KOPT-K1 (cell line): ENCODE data around the gene MATK.
A peak's percentile ranks its signal among the peaks of the same experiment; 100 is the strongest.
"Not testable (repeated sequence)": the region's sequence is repeated elsewhere in the genome, so short reads cannot be mapped to it uniquely, and the experiment has no call there.

Experiments used
- H3K27ac ChIP-seq: fragments of 200-600 bp; sonication (generic); 2 replicates; pipeline ENCODE4 v1.5.1; 2016; ENCODE audit warnings: antibody characterized with exemption, mild to moderate bottlenecking, low read depth, low read length; ENCODE audit not compliant: poor library complexity, severe bottlenecking
- H3K36me3 ChIP-seq: fragments of 200-600 bp; sonication (generic); 2 replicates; pipeline ENCODE4 v1.5.1; 2017; ENCODE audit warnings: antibody characterized with exemption, mild to moderate bottlenecking, low read length, moderate library complexity; ENCODE audit not compliant: insufficient read depth
- H3K9me3 ChIP-seq: fragments of 200-600 bp; sonication (generic); 2 replicates; pipeline ENCODE4 v1.5.1; 2017; ENCODE audit warnings: antibody characterized with exemption, low read length, mild to moderate bottlenecking; ENCODE audit not compliant: insufficient read depth, poor library complexity, severe bottlenecking

Gene MATK

GRCh38 chr19:3821156-3821555 is 35.0 kb upstream of the MATK start:
- Histone ChIP-seq H3K27ac (no peak overlapping the region), H3K36me3 (no peaks in the 10 kb centered on the region), H3K9me3 (no peaks in the 10 kb centered on the region)

- no peaks in the 10 kb centered on the region for H3K9me3 ChIP-seq
- H3K27ac ChIP-seq = no peak overlapping the region
- no peaks in the 10 kb centered on the region for H3K36me3 ChIP-seq
These were observed 33.8 kb upstream of the MATK start for GRCh38 chr19:3819989-3820388.

- Histone ChIP-seq H3K9me3 (no peaks in the 10 kb centered on the region), H3K36me3 (no peaks in the 10 kb centered on the region), H3K27ac (no peak overlapping the region)
These were observed 32.7 kb upstream of the MATK start for GRCh38 chr19:3818918-3819317.

GRCh38 chr19:3818466-3818865 is 32.3 kb upstream of the MATK start:
- Histone ChIP-seq H3K9me3 (no peaks in the 10 kb centered on the region), H3K27ac (no peak overlapping the region), H3K36me3 (no peaks in the 10 kb centered on the region)

DNA sequence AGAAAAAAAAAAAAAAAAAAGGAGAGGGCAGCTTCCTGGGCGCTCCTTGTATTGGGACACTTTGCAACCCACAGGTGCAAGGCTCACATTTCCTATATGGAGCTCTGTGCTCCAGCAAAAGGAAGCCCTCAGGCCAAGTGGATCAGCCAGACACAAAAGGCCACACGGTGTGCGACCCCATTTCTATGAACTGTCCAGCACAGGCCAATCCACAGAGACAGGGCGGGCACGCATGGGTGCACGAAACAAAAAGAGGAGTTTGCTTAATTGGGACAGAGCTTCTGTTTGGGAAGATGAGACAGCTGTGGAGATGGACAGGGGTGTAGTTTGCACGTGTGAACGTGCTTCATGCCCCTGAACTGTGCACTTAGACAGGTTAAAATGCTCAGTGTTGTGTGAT is 31.6 kb upstream of the MATK start:
- H3K36me3 ChIP-seq = no peaks in the 10 kb centered on the region
- no peaks in the 10 kb centered on the region for H3K9me3 ChIP-seq
- H3K27ac ChIP-seq = no peak overlapping the region

DNA sequence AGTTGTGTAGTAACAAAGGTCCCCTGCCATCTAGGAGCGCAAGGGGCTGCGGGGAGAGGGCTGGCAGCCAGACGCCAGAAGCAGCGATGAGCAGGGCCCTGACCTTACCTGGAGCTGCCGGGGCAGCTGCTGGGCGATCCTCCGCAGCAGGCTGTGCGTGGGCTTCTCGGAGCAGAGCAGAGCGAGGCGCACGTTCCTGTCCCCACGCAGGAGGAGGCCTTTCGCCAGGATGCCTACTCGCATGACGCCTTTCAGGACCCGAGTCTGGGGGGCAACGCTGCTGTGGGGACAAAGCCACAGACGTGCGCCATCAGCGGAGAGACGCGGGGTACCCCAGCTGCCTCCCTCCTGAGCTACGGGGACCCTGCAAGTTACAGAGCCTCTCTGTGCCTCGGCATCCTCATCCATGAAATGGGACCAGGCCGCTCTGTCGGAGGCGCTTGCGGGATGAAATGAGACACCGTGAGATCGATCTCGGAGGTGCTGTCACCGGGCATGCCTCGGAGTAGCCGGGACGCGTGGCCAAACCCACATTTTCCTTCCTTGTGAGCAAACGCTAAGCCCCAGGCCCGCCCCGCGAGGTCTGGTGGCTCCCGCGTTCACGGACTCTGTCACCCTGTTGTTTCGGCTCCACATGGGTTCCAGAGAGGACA is 30.5 kb upstream of the MATK start:
- Histone ChIP-seq H3K9me3 (no peaks in the 10 kb centered on the region), H3K27ac (no peak overlapping the region), H3K36me3 (no peaks in the 10 kb centered on the region)

DNA sequence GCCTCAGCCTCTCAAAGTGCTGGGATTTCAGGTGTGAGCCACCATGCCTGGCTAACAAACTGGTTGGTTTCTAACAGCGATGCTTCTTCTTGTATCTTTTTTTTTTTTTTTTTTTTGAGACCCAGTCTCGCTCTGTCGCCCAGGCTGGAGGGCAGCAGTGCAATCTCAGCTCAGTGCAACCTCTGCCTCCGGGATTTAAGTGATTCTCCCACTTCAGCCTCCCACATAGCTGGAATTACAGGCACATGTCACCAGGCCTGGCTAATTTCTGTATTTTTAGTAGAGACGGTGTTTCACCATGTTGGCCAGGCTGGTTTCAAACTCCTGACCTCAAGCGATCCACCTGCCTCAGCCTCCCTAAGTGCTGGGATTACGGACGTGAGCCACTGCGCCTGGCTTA is 30.0 kb upstream of the MATK start:
- not testable (repeated sequence) for H3K27ac ChIP-seq, H3K36me3 ChIP-seq, H3K9me3 ChIP-seq

- Histone ChIP-seq H3K36me3 (no peaks in the 10 kb centered on the region), H3K27ac (peak overlapping the region; percentile 62), H3K9me3 (no peaks in the 10 kb centered on the region)
These were observed 28.5 kb upstream of the MATK start for GRCh38 chr19:3814648-3815047.

DNA sequence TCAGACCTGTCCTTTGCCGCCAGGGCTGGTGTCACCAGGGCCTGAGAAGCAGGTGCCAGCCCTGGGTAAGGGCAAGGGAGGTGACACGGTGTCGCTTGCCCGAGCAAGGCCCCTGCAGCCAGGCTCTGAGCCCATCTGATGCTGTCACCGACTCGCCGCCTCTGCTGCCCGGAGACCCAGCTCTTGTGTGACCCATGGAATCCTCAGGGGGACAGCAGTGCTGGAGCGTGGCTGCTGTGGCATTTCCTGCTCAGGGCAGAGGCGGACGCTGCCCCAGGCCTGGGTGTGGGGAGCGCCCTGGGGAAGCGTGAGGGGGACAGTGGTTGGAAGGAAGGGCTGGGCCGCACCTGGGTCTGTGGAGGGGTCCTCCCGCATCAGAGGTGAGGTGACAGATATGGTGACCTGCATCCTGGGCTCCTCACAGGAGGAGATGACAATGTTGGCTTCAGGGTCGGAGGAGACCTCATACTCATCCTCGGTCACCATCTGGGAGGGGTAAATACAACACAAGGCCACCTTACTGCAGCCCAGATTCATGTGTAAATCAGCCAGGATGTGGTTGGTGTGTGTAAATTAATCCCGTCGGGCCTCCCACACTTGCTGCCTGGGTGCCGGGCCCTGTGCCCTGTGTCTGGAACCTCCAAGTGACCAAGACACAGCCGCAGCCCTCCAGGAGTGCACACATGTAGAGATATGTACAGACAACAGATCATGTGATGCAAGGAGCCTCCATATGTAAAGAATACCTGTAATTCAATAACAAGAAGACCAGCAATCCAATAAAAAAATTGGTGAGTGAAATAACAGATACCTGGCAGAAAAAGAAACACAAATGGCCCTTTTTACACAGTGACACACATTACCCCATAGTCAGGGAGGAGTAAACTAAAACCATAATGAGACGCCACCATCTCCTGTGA is 27.6 kb upstream of the MATK start:
- Histone ChIP-seq H3K36me3 (no peaks in the 10 kb centered on the region), H3K27ac (peak overlapping the region; percentile 62), H3K9me3 (no peaks in the 10 kb centered on the region)

DNA sequence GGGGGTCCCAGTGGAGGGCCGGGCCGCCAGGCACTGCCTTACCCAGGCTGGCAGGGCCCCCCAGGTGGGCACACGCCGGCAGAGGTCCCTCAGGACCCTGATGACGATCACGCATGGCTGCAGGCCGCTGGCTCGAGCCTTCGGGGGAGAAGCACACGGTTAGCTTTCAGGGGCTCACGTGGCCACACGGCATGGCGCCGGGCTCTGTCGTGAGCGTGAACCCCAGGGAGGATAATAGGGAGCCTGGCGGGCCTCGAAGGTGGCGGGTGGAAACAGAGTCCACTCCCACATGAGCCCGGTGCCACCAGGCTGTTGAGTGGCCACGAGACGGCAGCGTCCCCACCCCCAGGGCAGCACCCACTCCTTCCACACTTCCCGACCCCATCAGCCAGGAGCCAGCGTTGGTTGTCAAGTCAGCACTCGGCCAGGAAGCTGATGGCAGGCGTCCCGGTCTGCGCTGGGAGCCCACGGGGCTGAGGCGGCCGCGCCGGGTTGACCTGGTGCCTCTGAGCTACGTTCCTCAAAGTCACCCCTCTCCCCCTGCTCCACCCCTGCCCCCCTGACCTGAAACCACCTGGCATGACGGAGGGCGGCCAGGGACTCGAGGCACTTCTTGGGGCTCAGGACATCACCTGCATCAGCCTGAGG is 24.7 kb upstream of the MATK start:
- H3K9me3 ChIP-seq = no peaks in the 10 kb centered on the region
- peak overlapping the region; percentile 32 for H3K27ac ChIP-seq
- no peaks in the 10 kb centered on the region for H3K36me3 ChIP-seq

DNA sequence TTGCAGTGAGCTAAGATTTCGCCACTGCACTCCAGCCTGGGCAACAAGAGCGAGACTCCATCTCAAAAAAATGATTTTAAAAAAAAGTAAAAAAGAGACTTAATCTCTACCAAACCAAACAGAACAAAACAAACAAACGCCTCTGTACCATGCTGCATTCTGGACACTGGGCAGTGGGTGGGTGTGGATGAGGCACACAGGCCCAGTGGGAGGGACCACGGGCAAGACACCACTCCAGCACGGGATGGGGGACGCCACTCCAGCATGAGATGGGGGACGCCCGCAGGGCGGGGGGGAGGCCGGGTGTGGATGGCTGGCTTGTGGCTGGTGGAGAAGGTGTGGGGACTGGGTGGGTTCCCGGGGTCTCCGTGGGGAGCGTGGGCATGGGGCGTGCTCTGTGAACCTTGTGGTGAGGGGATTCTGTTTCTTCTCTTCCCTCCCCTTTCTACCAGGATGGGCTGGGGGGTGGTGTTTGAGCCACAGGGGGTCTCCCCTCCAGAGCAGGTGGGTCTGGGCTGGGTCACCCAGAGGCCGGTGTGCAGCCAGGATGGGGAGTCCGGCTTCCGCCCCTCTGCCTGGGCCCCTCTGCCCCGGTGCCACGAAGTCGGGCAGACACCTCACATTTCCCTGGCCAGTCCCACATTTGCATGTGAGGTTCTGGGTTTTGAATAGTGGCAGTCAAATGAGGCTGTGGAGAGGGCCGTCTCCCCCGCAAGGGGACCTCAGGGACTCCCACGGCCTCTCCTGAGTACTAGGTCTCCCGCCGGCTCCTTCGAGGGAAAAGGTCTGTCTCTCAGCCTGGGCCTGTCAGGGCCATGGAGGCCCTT is 23.9 kb upstream of the MATK start:
- Histone ChIP-seq H3K9me3 (no peaks in the 10 kb centered on the region), H3K27ac (peak overlapping the region; percentile 32), H3K36me3 (no peaks in the 10 kb centered on the region)

DNA sequence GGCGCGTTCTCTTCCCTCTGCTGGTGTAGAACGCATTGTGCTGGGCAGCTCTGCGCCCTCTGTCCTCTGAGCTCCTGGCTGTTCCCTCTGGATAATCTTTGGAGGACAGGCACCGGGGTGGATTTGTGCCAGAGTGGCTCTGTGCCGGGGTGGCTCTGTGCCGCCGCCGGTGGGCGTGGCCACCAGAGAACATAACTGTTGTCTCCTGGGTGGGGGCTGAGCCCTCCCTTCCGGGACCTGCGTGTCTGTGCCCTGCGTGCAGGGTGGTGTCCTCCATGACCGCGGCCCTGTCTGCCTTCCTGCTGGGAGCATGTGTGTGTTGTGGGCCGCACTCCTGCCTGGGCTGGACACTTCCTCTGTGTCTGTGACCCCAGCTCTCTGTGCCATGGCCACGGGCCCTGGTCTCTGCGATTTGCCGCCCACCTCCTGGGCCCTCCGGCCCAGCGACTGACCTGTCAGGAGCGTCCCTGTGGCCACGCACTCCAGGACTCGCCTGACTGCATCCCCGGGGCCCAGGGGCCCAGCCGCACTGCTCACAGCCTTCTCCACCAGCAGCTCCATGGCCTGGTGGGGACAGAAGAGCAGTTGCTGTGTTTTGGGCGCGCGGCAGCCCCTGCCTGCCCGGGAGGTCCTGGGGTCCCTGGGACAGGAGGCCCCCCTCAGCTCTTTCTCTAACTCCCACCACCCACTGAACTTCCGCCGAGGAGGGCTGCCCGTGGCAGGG is 22.4 kb upstream of the MATK start:
- H3K27ac ChIP-seq = no peak overlapping the region

GRCh38 chr19:3807574-3808354 is 21.6 kb upstream of the MATK start:
- H3K27ac ChIP-seq = no peak overlapping the region
- no peaks in the 10 kb centered on the region for H3K36me3 ChIP-seq
- no peaks in the 10 kb centered on the region for H3K9me3 ChIP-seq

More for the DNA sequence above, 22.4 kb upstream of the MATK start:
- H3K9me3 ChIP-seq = no peaks in the 10 kb centered on the region
- no peaks in the 10 kb centered on the region for H3K36me3 ChIP-seq

DNA sequence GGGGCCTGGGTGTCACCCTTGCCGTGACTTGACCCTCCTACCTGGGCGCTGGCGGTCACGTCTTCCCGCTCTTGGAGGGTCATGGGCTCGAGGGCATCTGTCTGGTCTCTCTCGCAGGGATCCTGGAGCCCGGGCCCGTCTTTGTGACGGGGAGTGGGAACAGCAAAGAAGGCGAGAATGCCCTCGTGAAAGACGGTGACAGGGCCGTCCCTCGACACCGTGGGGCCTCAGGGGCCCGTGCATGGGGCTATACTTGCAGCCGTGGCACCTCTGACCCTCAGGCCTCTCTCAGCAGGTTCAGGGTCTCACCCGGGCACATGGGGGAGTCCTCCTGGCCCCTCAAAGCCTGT is 20.9 kb upstream of the MATK start:
- Histone ChIP-seq H3K9me3 (no peaks in the 10 kb centered on the region), H3K36me3 (no peaks in the 10 kb centered on the region), H3K27ac (no peak overlapping the region)
